Smooth muscle cell (in vitro differentiated cells): ENCODE measurements around the gene ADCY2. TPM values are rescaled to one million over a fixed set of nuclear protein-coding genes. Genes with fewer than 3 reads are reported as not detected.

ENCODE experiments used
- DNase-seq: peaks from one replicate; lab custom pipeline; 2025; ENCODE audit not compliant: unreplicated experiment; lab: John Stamatoyannopoulos, UW
- H2AFZ ChIP-seq: fragments of 200-600 bp; sonication (generic); 2 replicates; pipeline ENCODE4 v1.6.0; 2016; ENCODE audit warnings: antibody characterized with exemption, low read depth, mild to moderate bottlenecking
- H3F3A ChIP-seq: fragments of 200-600 bp; sonication (generic); 2 replicates; pipeline ENCODE4 v1.6.0; 2017; ENCODE audit warnings: antibody characterized with exemption, low read depth
- H3K27ac ChIP-seq: fragments of 200-600 bp; sonication (generic); 2 replicates; pipeline ENCODE4 v1.5.1; 2016; ENCODE audit warnings: low read depth, mild to moderate bottlenecking
- H3K27me3 ChIP-seq: fragments of 200-600 bp; sonication (generic); 2 replicates; pipeline ENCODE4 v1.6.1; 2016; ENCODE audit warnings: low read depth, mild to moderate bottlenecking
- H3K36me3 ChIP-seq: fragments of 200-600 bp; sonication (generic); 2 replicates; pipeline ENCODE4 v1.5.1; 2016; ENCODE audit warnings: low read depth
- H3K4me1 ChIP-seq: fragments of 200-600 bp; sonication (generic); 2 replicates; pipeline ENCODE4 v1.5.1; 2016; ENCODE audit warnings: low read depth
- H3K4me2 ChIP-seq: fragments of 200-600 bp; sonication (generic); 2 replicates; pipeline ENCODE4 v1.6.0; 2016; ENCODE audit warnings: mild to moderate bottlenecking
- H3K4me3 ChIP-seq: fragments of 200-600 bp; sonication (generic); 2 replicates; pipeline ENCODE4 v1.5.1; 2016; ENCODE audit warnings: mild to moderate bottlenecking
- H3K79me2 ChIP-seq: fragments of 200-600 bp; sonication (generic); 2 replicates; pipeline ENCODE4 v1.6.0; 2016; ENCODE audit warnings: low read depth, mild to moderate bottlenecking
- H3K9ac ChIP-seq: fragments of 200-600 bp; sonication (generic); 2 replicates; pipeline ENCODE4 v1.6.0; 2016; ENCODE audit warnings: low read depth
- H3K9me3 ChIP-seq: fragments of 200-600 bp; sonication (generic); replicated peaks from 2 replicates; pipeline ENCODE4 v1.5.1; 2016; ENCODE audit warnings: low read depth
- H4K20me1 ChIP-seq: fragments of 200-600 bp; sonication (generic); 2 replicates; pipeline ENCODE4 v1.6.0; 2016; ENCODE audit warnings: low read depth
- WGBS: methylation state at CpG from one replicate; pipeline ENCODE4 v1.1.7; 2016; ENCODE audit warnings: low lambda C conversion rate; 5-methylcytosine and 5-hydroxymethylcytosine counted together
- polyA plus RNA-seq: library from polyadenylated mRNA; unstranded; fragments of >200 nt; fragmentation: Nextera tagmentation; extraction: Ambion mirVana; gene quantifications from 2 replicates; pipeline ENCODE4 v1.2.1, GENCODE V29; 2016
- total RNA-seq: library from RNA; depleted of rRNA; stranded (reverse); fragments of >200 nt; gene quantifications from 2 replicates; pipeline ENCODE4 v1.2.3, GENCODE V29; 2014
- TF ChIP-seq, protein P1 (sequence below): fragments of 200-600 bp; sonication (generic); IDR thresholded peaks from 2 replicates; pipeline ENCODE4 v1.5.1; 2017; ENCODE audit warnings: borderline replicate concordance, mild to moderate bottlenecking, antibody characterized with exemption; ENCODE audit not compliant: insufficient read depth, poor library complexity, severe bottlenecking

The ADCY2 gene
- total and polyA plus RNA-seq, 2 experiments from 2014 or later: 2.8 to 8.0 TPM

- H3K79me2 ChIP-seq: no peaks in the 10 kb centered on the region
- no peak overlapping the region for H3K9ac ChIP-seq
- no peak overlapping the region for H3K4me3 ChIP-seq
- 95% methylated on average over 10 of the region's 10 CpGs for WGBS
- TF ChIP-seq, protein P1, sequence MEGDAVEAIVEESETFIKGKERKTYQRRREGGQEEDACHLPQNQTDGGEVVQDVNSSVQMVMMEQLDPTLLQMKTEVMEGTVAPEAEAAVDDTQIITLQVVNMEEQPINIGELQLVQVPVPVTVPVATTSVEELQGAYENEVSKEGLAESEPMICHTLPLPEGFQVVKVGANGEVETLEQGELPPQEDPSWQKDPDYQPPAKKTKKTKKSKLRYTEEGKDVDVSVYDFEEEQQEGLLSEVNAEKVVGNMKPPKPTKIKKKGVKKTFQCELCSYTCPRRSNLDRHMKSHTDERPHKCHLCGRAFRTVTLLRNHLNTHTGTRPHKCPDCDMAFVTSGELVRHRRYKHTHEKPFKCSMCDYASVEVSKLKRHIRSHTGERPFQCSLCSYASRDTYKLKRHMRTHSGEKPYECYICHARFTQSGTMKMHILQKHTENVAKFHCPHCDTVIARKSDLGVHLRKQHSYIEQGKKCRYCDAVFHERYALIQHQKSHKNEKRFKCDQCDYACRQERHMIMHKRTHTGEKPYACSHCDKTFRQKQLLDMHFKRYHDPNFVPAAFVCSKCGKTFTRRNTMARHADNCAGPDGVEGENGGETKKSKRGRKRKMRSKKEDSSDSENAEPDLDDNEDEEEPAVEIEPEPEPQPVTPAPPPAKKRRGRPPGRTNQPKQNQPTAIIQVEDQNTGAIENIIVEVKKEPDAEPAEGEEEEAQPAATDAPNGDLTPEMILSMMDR: no peak
- no peaks in the 10 kb centered on the region for H3K9me3 ChIP-seq
- H2AFZ ChIP-seq: no peak overlapping the region
- H3K27ac ChIP-seq: no peak overlapping the region
- H3K4me1 ChIP-seq: peaks cover 4% of the 10 kb centered on the region
- no peak overlapping the region for H3K4me2 ChIP-seq
- no peaks in the 10 kb centered on the region for H3F3A ChIP-seq
- no peaks in the 10 kb centered on the region for H3K36me3 ChIP-seq
- no peak for DNase-seq
- H4K20me1 ChIP-seq: no peaks in the 10 kb centered on the region
- H3K27me3 ChIP-seq: no peaks in the 10 kb centered on the region
Observed at GRCh38 chr5:7814816-7815215, 418.9 kb downstream of the ADCY2 start.

DNA sequence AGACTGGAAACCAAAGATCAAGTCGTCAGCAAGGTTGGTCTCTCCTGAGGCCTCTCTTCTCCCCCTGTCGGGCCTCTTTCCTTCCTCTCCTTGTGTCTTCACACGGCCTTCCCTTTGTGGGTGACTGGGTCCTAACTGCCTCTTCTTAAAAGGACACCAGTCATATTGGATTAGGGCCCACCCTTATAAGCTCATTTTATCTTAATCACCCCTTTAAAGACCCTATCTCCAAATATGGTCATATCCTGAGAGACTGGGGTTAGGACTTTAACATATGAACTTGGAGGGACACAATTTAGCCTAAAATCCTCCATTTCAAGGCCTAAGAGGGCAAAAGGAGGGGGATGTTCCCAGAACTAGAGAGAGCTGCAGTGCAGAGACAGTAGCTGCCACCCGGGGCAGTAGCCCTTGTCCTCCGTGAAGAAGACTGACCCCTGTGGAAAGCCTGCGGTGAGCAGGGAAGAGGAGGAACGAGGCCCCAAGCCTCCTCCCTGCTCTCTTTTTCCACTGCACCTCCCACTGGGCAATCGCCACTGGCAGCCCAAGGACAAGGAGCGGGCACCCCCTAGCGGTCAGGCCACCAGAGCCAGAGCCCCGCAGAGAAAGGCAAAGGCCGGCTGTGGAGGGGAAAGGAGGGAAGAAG is 420.1 kb downstream of the ADCY2 start:
- TF ChIP-seq, protein P1: peak; percentile 82
- DNase-seq: peak; percentile 59

GRCh38 chr5:7816535-7816901 is 420.6 kb downstream of the ADCY2 start:
- Histone ChIP-seq H3K9ac (no peak overlapping the region), H2AFZ (peak overlapping the region; percentile 41), H3K9me3 (no peaks in the 10 kb centered on the region), H4K20me1 (no peaks in the 10 kb centered on the region), H3K36me3 (no peaks in the 10 kb centered on the region), H3K4me3 (no peak overlapping the region), H3K4me1 (peaks cover 4% of the 10 kb centered on the region), H3K4me2 (no peak overlapping the region), H3K27ac (no peak overlapping the region), H3F3A (no peaks in the 10 kb centered on the region), H3K27me3 (no peaks in the 10 kb centered on the region), H3K79me2 (no peaks in the 10 kb centered on the region)
- TF ChIP-seq, protein P1: no peak
- WGBS: 53% methylated on average over 9 of the region's 9 CpGs
- DNase-seq: no peak

More for the DNA sequence above, 420.1 kb downstream of the ADCY2 start:
- no peak overlapping the region for H3K27ac ChIP-seq
- H4K20me1 ChIP-seq: no peaks in the 10 kb centered on the region
- H3F3A ChIP-seq: no peaks in the 10 kb centered on the region
- H3K4me1 ChIP-seq: peaks cover 4% of the 10 kb centered on the region
- peak overlapping the region; percentile 41 for H2AFZ ChIP-seq
- H3K9ac ChIP-seq: no peak overlapping the region
- H3K27me3 ChIP-seq: no peaks in the 10 kb centered on the region
- H3K4me2 ChIP-seq: peak overlapping the region; percentile 77
- 14% methylated on average over 12 of the region's 12 CpGs for WGBS
- H3K36me3 ChIP-seq: no peaks in the 10 kb centered on the region
- no peaks in the 10 kb centered on the region for H3K9me3 ChIP-seq
- no peak overlapping the region for H3K4me3 ChIP-seq
- H3K79me2 ChIP-seq: no peaks in the 10 kb centered on the region

DNA sequence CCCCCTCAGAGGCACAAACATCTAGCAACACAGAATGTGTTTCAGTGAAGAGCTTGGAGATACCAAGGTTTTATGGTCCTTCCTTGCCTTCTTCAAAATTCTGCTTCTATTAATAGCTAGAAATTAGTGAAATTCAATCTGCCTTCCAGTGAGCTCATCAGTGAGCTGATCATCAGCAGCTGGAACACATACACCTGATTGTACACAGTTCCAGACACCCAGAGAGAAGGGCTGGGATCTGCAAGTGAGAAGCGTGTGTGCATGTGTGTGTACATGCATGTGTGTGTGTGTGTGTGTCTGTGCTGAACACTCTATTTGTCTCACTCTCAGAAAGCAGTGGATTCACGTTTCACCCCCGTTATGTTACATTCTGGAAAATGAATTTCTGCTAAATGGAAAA is 426.5 kb downstream of the ADCY2 start:
- H4K20me1 ChIP-seq: no peaks in the 10 kb centered on the region
- H3K4me2 ChIP-seq: no peak overlapping the region
- no peak overlapping the region for H2AFZ ChIP-seq
- H3K79me2 ChIP-seq: no peaks in the 10 kb centered on the region
- H3K4me3 ChIP-seq: no peak overlapping the region
- H3K9me3 ChIP-seq: no peaks in the 10 kb centered on the region
- no peaks in the 10 kb centered on the region for H3K27me3 ChIP-seq
- DNase-seq: no peak
- no peaks in the 10 kb centered on the region for H3K36me3 ChIP-seq
- no peaks in the 10 kb centered on the region for H3F3A ChIP-seq
- H3K9ac ChIP-seq: no peak overlapping the region
- WGBS: 82% methylated on average over 3 of the region's 3 CpGs
- no peak overlapping the region for H3K27ac ChIP-seq
- TF ChIP-seq, protein P1: no peak
- no peaks in the 10 kb centered on the region for H3K4me1 ChIP-seq
